GM12878 (cell line): ENCODE measurements around the gene PMIS2. TPM values are rescaled to one million over a fixed set of nuclear protein-coding genes. Genes with fewer than 3 reads are reported as not detected.

Source experiments
- ATF3 ChIP-seq: IDR thresholded peaks from 2 replicates; pipeline ENCODE4 v1.6.1; 2011; ENCODE audit warnings: low read depth, mild to moderate bottlenecking, low read length, moderate library complexity, borderline replicate concordance; ENCODE audit errors: extremely low read depth
- CBX3 ChIP-seq: fragments of 200-600 bp; sonication (generic); IDR thresholded peaks from 2 replicates; pipeline ENCODE4 v1.6.1; 2016; ENCODE audit warnings: low read depth, borderline replicate concordance
- CBX5 ChIP-seq: sonication (generic); IDR thresholded peaks from 2 replicates; pipeline ENCODE4 v1.6.1; 2016; ENCODE audit warnings: low read depth, moderate library complexity, mild to moderate bottlenecking, inconsistent platforms
- CHD2 ChIP-seq: IDR thresholded peaks from 2 replicates; pipeline ENCODE4 v1.6.1; 2011; ENCODE audit warnings: low read depth, low read length, improper control_type of control experiment, borderline replicate concordance
- DPF2 ChIP-seq: fragments of 450-650 bp; IDR thresholded peaks from 2 replicates; pipeline ENCODE4 v1.6.1; 2017; ENCODE audit warnings: mild to moderate bottlenecking
- EP300 ChIP-seq, 2 experiments: fragments of 150-350 bp in 1 of 2; IDR thresholded peaks; 2 replicates each; pipeline ENCODE4 v1.6.1; 2011 to 2012; ENCODE audit warnings: low read depth in 2 of 2, low read length in 2 of 2, borderline replicate concordance in 1 of 2, improper control_type of control experiment in 1 of 2, inconsistent platforms in 1 of 2; ENCODE audit not compliant: control insufficient read depth in 1 of 2
- MAX ChIP-seq: IDR thresholded peaks from 2 replicates; pipeline ENCODE4 v1.6.1; 2012; ENCODE audit warnings: low read depth, low read length, improper control_type of control experiment
- RAD21 ChIP-seq: IDR thresholded peaks from 2 replicates; pipeline ENCODE4 v1.6.1; 2011; ENCODE audit warnings: mild to moderate bottlenecking, low read depth, low read length, moderate library complexity; ENCODE audit not compliant: insufficient read depth
- RBBP5 ChIP-seq: fragments of 200-600 bp; sonication (generic); conservative IDR thresholded peaks from 2 replicates; pipeline ENCODE4 v1.6.1; 2016
- REST ChIP-seq: IDR thresholded peaks from 2 replicates; pipeline ENCODE4 v1.6.1; 2012; ENCODE audit warnings: mild to moderate bottlenecking, low read depth, low read length
- STAT1 ChIP-seq: fragments of 450-650 bp; conservative IDR thresholded peaks from 2 replicates; pipeline ENCODE4 v1.6.1; 2014; ENCODE audit warnings: antibody characterized with exemption, mild to moderate bottlenecking
- USF1 ChIP-seq: IDR thresholded peaks from 2 replicates; pipeline ENCODE4 v1.6.1; 2011; ENCODE audit warnings: borderline replicate concordance, low read depth, mild to moderate bottlenecking, moderate library complexity, mixed read lengths, low read length; ENCODE audit not compliant: insufficient read depth; ENCODE audit errors: extremely low read length
- ZNF207 ChIP-seq: fragments of 450-650 bp; IDR thresholded peaks from 2 replicates; pipeline ENCODE4 v1.6.1; 2014; ENCODE audit warnings: antibody characterized with exemption, mild to moderate bottlenecking, borderline replicate concordance
- ZNF24 ChIP-seq: fragments of 450-650 bp; IDR thresholded peaks from 2 replicates; pipeline ENCODE4 v1.6.1; 2017; ENCODE audit warnings: antibody characterized with exemption, mild to moderate bottlenecking
- ZZZ3 ChIP-seq: IDR thresholded peaks from 2 replicates; pipeline ENCODE4 v1.6.1; 2011; ENCODE audit warnings: low read depth; ENCODE audit not compliant: control insufficient read depth, insufficient read length
- polyA plus RNA-seq, 11 experiments: library from polyadenylated mRNA; depleted of rRNA in 4 of 11; unstranded in 6 of 11; stranded (reverse) in 5 of 11; fragments of >200 nt; fragmentation: Nextera tagmentation in 4 of 11; fragmentation: Illumina TruSeq in 1 of 11; extraction: Ambion mirVana in 4 of 11; extraction: Trizol in 1 of 11; gene quantifications; 1 replicate in 1 of 11; 2 replicates in 10 of 11; pipeline versions ENCODE4 v1.2.1 to v1.2.3, GENCODE V29; 2011 to 2016; ENCODE audit warnings: inconsistent platforms in 2 of 11, missing spikeins in 2 of 11, low read depth in 1 of 11
- total RNA-seq, 4 experiments: library from RNA; depleted of rRNA in 3 of 4; stranded (reverse); fragments of >200 nt in 3 of 4; fragmentation: Illumina TruSeq in 1 of 4; extraction: Trizol in 1 of 4; gene quantifications; 2 replicates each; pipeline versions ENCODE4 v1.2.1 to v1.2.3, GENCODE V29; 2013 to 2021

The PMIS2 gene
- total and polyA plus RNA-seq, 10 of the 15 experiments (the other 5 are each of a cell fraction or from before 2014, with no cell fraction given) = not detected

- TF ChIP-seq REST (no peak), CHD2 (peak; percentile 97), ZZZ3 (no peak), RBBP5 (0 out of 2 replicates have a peak, but pooled peaks have one; percentile 60), DPF2 (peak; percentile 68), STAT1 (0 out of 2 replicates have a peak, but pooled peaks have one; percentile 40), RAD21 (no peak), CBX3 (no peak), ZNF207 (peak; percentile 95; the same call in 1 of the 2 replicates), ATF3 (peak; percentile 98), EP300 (IDR thresholded peaks at IDR 0.05; ENCODE audit: borderline replicate concordance in 1 of 2, control insufficient read depth in 1 of 2, low read depth in 2 of 2, low read length in 2 of 2) (no peak), ZNF24 (no peak), USF1 (no peak), MAX (no peak; the same call in none of the 2 replicates), CBX5 (no peak)
Observed at GRCh38 chr19:35628565-35629331, 42.8 kb downstream of the PMIS2 start, which contains the start of gene RBM42 (continued).
